ENCODE results near the gene PACRGL. TPM values are rescaled to one million over a fixed set of nuclear protein-coding genes. Genes with fewer than 3 reads are reported as not detected.

The PACRGL gene
- total RNA-seq, 1 experiment from 2014 or later = 34.9 TPM

- no peak for DNase-seq (ENCODE audit: low spot score)
- TF ChIP-seq EZH2 (IDR thresholded peaks at IDR 0.05; ENCODE audit: borderline replicate concordance, low read depth, low read length, poor library complexity, severe bottlenecking) (no peak), CTCF (conservative IDR thresholded peaks at IDR 0.05; ENCODE audit: low read depth, low read length) (no peak)
Observed at GRCh38 chr4:20787940-20788665, 87.8 kb downstream of the PACRGL start.

More at GRCh38 chr4:20787940-20788665, 87.8 kb downstream of the PACRGL start:
- no peaks in the 10 kb centered on the region for H3K9me3 ChIP-seq (ENCODE audit: low read depth, low read length, poor library complexity, severe bottlenecking)
- H3K4me1 ChIP-seq (ENCODE audit: insufficient read depth, low read length, poor library complexity, severe bottlenecking) = no peaks in the 10 kb centered on the region
- no peak overlapping the region for H3K4me3 ChIP-seq (ENCODE audit: low read depth, low read length, poor library complexity, severe bottlenecking)
- POLR2A ChIA-PET (ENCODE audit: low non-redundant PET) = no interaction called here
- H3K36me3 ChIP-seq (ENCODE audit: insufficient read depth, low read length, poor library complexity, severe bottlenecking) = no peaks in the 10 kb centered on the region
- CTCF ChIA-PET = no interaction called here
- H3K27me3 ChIP-seq (replicated peaks; ENCODE audit: insufficient read depth, low read depth, low read length, poor library complexity) = peaks cover 4% of the 10 kb centered on the region
- BruUV-seq (replicated peaks) = no TSS peak
- no peak overlapping the region for H3K27ac ChIP-seq (ENCODE audit: low read depth, low read length, poor library complexity, severe bottlenecking)
- intact Hi-C loops (cut with micrococcal nuclease; ENCODE audit: unreplicated experiment) = no loop called here
